HEK293 (cell line): Measurements from ENCODE around the gene LRCH4.
A peak's percentile ranks its signal among the peaks of the same experiment; 100 is the strongest.
"Not testable (repeated sequence)": the region's sequence is repeated elsewhere in the genome, so short reads cannot be mapped to it uniquely, and the experiment has no call there.

Experiments used
- CTCF ChIA-PET: fragments of 350-600 bp; formaldehyde crosslinking; extraction: SDS; loops from one replicate; lab custom pipeline; 2021; ENCODE audit warnings: antibody characterized with exemption; lab: Yijun Ruan, JAX
- POLR2A ChIA-PET: fragments of 300-600 bp; formaldehyde crosslinking; extraction: SDS; loops from one replicate; lab custom pipeline; 2020; ENCODE audit warnings: antibody characterized with exemption, inconsistent platforms; lab: Yijun Ruan, JAX
- H3K27ac ChIP-seq: fragments of 200-500 bp; sonication (Bioruptor generic); 2 replicates; pipeline ENCODE4 v1.5.1; 2014; ENCODE audit warnings: low read depth, low read length, control low read depth, inconsistent platforms; ENCODE audit errors: extremely low read depth
- H3K36me3 ChIP-seq, 2 experiments: fragments of 200-500 bp in 1 of 2; sonication (Bioruptor generic) in 1 of 2; 1 replicate in 1 of 2; 2 replicates in 1 of 2; pipeline ENCODE4 v1.5.1; 2014 to 2017; ENCODE audit warnings: inconsistent platforms in 2 of 2, low read length in 2 of 2; ENCODE audit not compliant: control insufficient read depth in 2 of 2, insufficient read depth in 1 of 2
- H3K4me1 ChIP-seq: fragments of 200-500 bp; sonication (Bioruptor generic); 2 replicates; pipeline ENCODE4 v1.5.1; 2014; ENCODE audit warnings: mild to moderate bottlenecking, low read length, inconsistent platforms; ENCODE audit not compliant: control insufficient read depth, insufficient read depth
- H3K4me3 ChIP-seq: 2 replicates; pipeline ENCODE4 v1.5.1; 2011; ENCODE audit warnings: low read depth, mild to moderate bottlenecking, control low read depth, low read length, moderate library complexity
- H3K9me3 ChIP-seq: fragments of 200-500 bp; sonication (Bioruptor generic); 2 replicates; pipeline ENCODE4 v1.5.1; 2014; ENCODE audit warnings: low read depth, low read length, inconsistent platforms; ENCODE audit not compliant: control insufficient read depth, insufficient read depth
- EGR2 ChIP-seq: fragments of 450-650 bp; formaldehyde crosslinking; IDR thresholded peaks from 2 replicates; pipeline ENCODE4 v1.5.1; 2016; ENCODE audit warnings: low read depth, missing biosample characterization, missing genetic modification characterization
- PRDM10 ChIP-seq: fragments of 450-650 bp; formaldehyde crosslinking; IDR thresholded peaks from 2 replicates; pipeline ENCODE4 v1.5.1; 2016; ENCODE audit warnings: missing biosample characterization, missing genetic modification characterization
- ZFHX2 ChIP-seq: fragments of 450-650 bp; formaldehyde crosslinking; conservative IDR thresholded peaks from 2 replicates; pipeline ENCODE4 v1.5.1; 2016; ENCODE audit warnings: missing biosample characterization, missing genetic modification characterization
- ZNF121 ChIP-seq: fragments of 450-650 bp; formaldehyde crosslinking; IDR thresholded peaks from 2 replicates; pipeline ENCODE4 v1.5.1; 2016; ENCODE audit warnings: missing biosample characterization, missing genetic modification characterization
- ZNF292 ChIP-seq: fragments of 450-650 bp; formaldehyde crosslinking; IDR thresholded peaks from 2 replicates; pipeline ENCODE4 v1.5.1; 2016; ENCODE audit warnings: low read depth, missing biosample characterization, missing genetic modification characterization, borderline replicate concordance
- ZNF362 ChIP-seq: fragments of 450-650 bp; formaldehyde crosslinking; IDR thresholded peaks from 2 replicates; pipeline ENCODE4 v1.5.1; 2016; ENCODE audit warnings: missing biosample characterization, missing genetic modification characterization
- ZSCAN4 ChIP-seq: fragments of 450-650 bp; formaldehyde crosslinking; IDR thresholded peaks from 2 replicates; pipeline ENCODE4 v1.5.1; 2017; ENCODE audit warnings: missing biosample characterization, missing genetic modification characterization

LRCH4 gene

GRCh38 chr7:100536695-100537094 lies 49.2 kb downstream of the LRCH4 start:
- CTCF ChIA-PET = interaction anchor here (0.6 to 1.2 kb wide), 3 partner anchors 16 to 116 kb away, joined by 3 to 5 read pairs (median 4); no protein-coding TSS in a partner anchor

GRCh38 chr7:100535982-100536381 lies 49.9 kb downstream of the LRCH4 start:
- H3K4me3 ChIP-seq, H3K4me1 ChIP-seq, H3K36me3 ChIP-seq, H3K9me3 ChIP-seq, H3K27ac ChIP-seq: not testable (repeated sequence)
- CTCF ChIA-PET = interaction anchor here (1.2 kb wide), 1 partner anchor 24 kb away, joined by 5 read pairs; no protein-coding TSS in a partner anchor
- TF ChIP-seq ZFHX2 (tag by site-specific recombination) = peak; percentile 33
- TF ChIP-seq EGR2 (tag by site-specific recombination) = peak; percentile 39
- TF ChIP-seq PRDM10 (tag by site-specific recombination) = 0 out of 2 replicates have a peak, but pooled peaks have one; percentile 23
- POLR2A ChIA-PET = interaction anchor here (1.2 kb wide), 1 partner anchor 50 kb away, joined by 3 read pairs; the partner anchor contains the start of genes FBXO24 and LRCH4

More at GRCh38 chr7:100536695-100537094, 49.2 kb downstream of the LRCH4 start:
- POLR2A ChIA-PET = interaction anchor here (0.7 to 1.2 kb wide), 2 partner anchors 50 to 353 kb away, joined by 3 read pairs; partner anchors contain the start of genes FBXO24, LRCH4 and UFSP1
- not testable (repeated sequence) for H3K27ac ChIP-seq, H3K4me1 ChIP-seq, H3K9me3 ChIP-seq, H3K36me3 ChIP-seq, H3K4me3 ChIP-seq
- peak; percentile 83 for TF ChIP-seq ZNF121 (tag by site-specific recombination)

GRCh38 chr7:100532165-100533022 lies 53.5 kb downstream of the LRCH4 start:
- TF ChIP-seq ZSCAN4 (tag by site-specific recombination) = peak; percentile 95
- TF ChIP-seq ZNF292 = no peak
- ChIA-PET POLR2A (interaction anchor here (0.6 kb wide), 1 partner anchor 12 kb away, joined by 3 read pairs; no protein-coding TSS in a partner anchor), CTCF (no interaction called here)
- Histone ChIP-seq H3K4me3 (no peak overlapping the region), H3K27ac (no peak overlapping the region), H3K4me1 (no peaks in the 10 kb centered on the region), H3K36me3 (no peaks in the 10 kb centered on the region), H3K9me3 (no peaks in the 10 kb centered on the region)

GRCh38 chr7:100528108-100528866 lies 57.6 kb downstream of the LRCH4 start:
- H3K9me3 ChIP-seq, H3K36me3 ChIP-seq, POLR2A ChIA-PET, H3K27ac ChIP-seq, H3K4me3 ChIP-seq, H3K4me1 ChIP-seq: not testable (repeated sequence)
- CTCF ChIA-PET = interaction anchor here (0.6 to 0.7 kb wide), 2 partner anchors 30 to 331 kb away, joined by 3 to 4 read pairs; no protein-coding TSS in a partner anchor
- TF ChIP-seq ZNF362 (tag by site-specific recombination) = peak; percentile 80
- TF ChIP-seq, all 188 proteins: peak for 1; not testable (repeated sequence) for 187
